ENCODE data around the gene GGNBP2.

DNA sequence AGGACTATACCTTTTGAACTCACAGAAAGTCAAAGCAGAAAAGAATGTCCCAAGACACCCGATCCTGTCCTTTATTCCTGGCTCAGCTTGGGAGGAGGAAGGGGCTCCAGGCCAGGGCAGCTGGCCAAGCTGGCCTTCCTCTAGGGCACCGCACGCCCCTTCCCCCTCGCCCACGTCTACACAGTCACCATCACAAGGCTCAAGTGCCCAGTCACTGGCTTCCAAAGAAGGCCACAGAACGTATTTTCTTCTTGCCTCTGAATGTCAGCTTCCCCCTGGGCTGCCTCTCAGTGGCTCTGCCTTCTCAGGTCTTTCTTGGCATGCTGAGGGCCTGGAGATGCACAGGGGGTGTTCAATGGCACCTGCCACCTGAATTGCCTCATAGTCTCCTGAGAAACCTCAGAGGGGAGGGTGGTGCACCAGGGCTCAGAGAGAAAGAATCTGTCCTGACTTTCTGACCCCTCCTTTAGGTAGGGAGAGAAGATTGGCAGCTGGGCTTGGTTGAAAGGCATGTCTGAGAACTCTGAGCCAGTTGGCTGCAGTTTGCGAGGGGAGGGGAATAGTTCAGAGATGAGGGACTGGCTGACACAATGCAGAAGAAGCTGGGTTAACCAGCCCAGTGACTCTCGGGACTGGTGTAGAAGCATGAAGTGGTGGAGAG, 49.1 kb downstream of the GGNBP2 start:
- TF ChIP-seq, protein P1, sequence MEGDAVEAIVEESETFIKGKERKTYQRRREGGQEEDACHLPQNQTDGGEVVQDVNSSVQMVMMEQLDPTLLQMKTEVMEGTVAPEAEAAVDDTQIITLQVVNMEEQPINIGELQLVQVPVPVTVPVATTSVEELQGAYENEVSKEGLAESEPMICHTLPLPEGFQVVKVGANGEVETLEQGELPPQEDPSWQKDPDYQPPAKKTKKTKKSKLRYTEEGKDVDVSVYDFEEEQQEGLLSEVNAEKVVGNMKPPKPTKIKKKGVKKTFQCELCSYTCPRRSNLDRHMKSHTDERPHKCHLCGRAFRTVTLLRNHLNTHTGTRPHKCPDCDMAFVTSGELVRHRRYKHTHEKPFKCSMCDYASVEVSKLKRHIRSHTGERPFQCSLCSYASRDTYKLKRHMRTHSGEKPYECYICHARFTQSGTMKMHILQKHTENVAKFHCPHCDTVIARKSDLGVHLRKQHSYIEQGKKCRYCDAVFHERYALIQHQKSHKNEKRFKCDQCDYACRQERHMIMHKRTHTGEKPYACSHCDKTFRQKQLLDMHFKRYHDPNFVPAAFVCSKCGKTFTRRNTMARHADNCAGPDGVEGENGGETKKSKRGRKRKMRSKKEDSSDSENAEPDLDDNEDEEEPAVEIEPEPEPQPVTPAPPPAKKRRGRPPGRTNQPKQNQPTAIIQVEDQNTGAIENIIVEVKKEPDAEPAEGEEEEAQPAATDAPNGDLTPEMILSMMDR (conservative IDR thresholded peaks at IDR 0.05; ENCODE audit: low read length), result no peak
- TF ChIP-seq EZH2phosphoT487 (IDR thresholded peaks at IDR 0.05; ENCODE audit: borderline replicate concordance), result no peak
